OCI-LY3 (cell line): ENCODE results near the gene RSPH10B2.
"Not testable (repeated sequence)": the region's sequence is repeated elsewhere in the genome, so short reads cannot be mapped to it uniquely, and the experiment has no call there.

ENCODE experiments used
- CTCF ChIP-seq: fragments of 200-600, 300-600 bp; sonication (generic); IDR thresholded peaks from 2 replicates; pipeline ENCODE4 v1.5.1; 2014; ENCODE audit warnings: antibody characterized with exemption, low read length, low read depth
- EZH2phosphoT487 ChIP-seq: fragments of 200-600 bp; shearing (Covaris generic); IDR thresholded peaks from 2 replicates; pipeline ENCODE4 v1.6.1; 2018; ENCODE audit warnings: antibody characterized with exemption, mixed run types, low read depth

- TF ChIP-seq CTCF, EZH2phosphoT487: not testable (repeated sequence)
Observed at GRCh38 chr7:6845971-6846449, 92.1 kb downstream of the RSPH10B2 start.
